GM19025 (cell line): Measurements from ENCODE around the gene CSF1.
"Not testable (repeated sequence)": the region's sequence is repeated elsewhere in the genome, so short reads cannot be mapped to it uniquely, and the experiment has no call there.

ENCODE experiments used
- ATAC-seq: cut with Tn5 transposase; IDR thresholded peaks from one replicate; pipeline ENCODE4 v1.9.1; 2021; ENCODE audit warnings: mild to moderate bottlenecking, low read depth, moderate library complexity; ENCODE audit not compliant: unreplicated experiment

CSF1 gene

GRCh38 chr1:109910123-109910962 is at the start of gene CSF1:
CSF1 (plus strand) TSS chr1:109910849; CDS start chr1:109911024, 175 bp downstream.
- no peak for ATAC-seq

- not testable (repeated sequence) for ATAC-seq
Measured at GRCh38 chr1:109861616-109862015, 49.0 kb upstream of the CSF1 start.

GRCh38 chr1:109863667-109864046 is 47.0 kb upstream of the CSF1 start:
- ATAC-seq, result no peak

- no peak for ATAC-seq
Measured at GRCh38 chr1:109864047-109864822, 46.4 kb upstream of the CSF1 start.

- no peak for ATAC-seq
Measured at GRCh38 chr1:109864930-109865612, 45.6 kb upstream of the CSF1 start.

GRCh38 chr1:109866071-109866470 is 44.6 kb upstream of the CSF1 start:
- no peak for ATAC-seq

GRCh38 chr1:109873278-109874175 is 37.1 kb upstream of the CSF1 start:
- ATAC-seq, result no peak

GRCh38 chr1:109874445-109874844 is 36.2 kb upstream of the CSF1 start:
- ATAC-seq, result no peak

- ATAC-seq, result no peak
Measured at GRCh38 chr1:109875874-109876273, 34.8 kb upstream of the CSF1 start.

GRCh38 chr1:109876617-109877316 is 33.9 kb upstream of the CSF1 start:
- ATAC-seq, result no peak

GRCh38 chr1:109877317-109877771 is 33.3 kb upstream of the CSF1 start:
- ATAC-seq, result no peak

- ATAC-seq, result no peak
Measured at GRCh38 chr1:109877776-109878175, 32.9 kb upstream of the CSF1 start.

- ATAC-seq, result no peak
Measured at GRCh38 chr1:109878531-109879104, 32.0 kb upstream of the CSF1 start.

- not testable (repeated sequence) for ATAC-seq
Measured at GRCh38 chr1:109879371-109879770, 31.3 kb upstream of the CSF1 start.

- ATAC-seq, result no peak
Measured at GRCh38 chr1:109879881-109880525, 30.6 kb upstream of the CSF1 start.

- no peak for ATAC-seq
Measured at GRCh38 chr1:109880971-109881894, 29.4 kb upstream of the CSF1 start.

GRCh38 chr1:109881906-109882287 is 28.8 kb upstream of the CSF1 start:
- no peak for ATAC-seq
